Measurements from ENCODE around the gene SH3GLB2.
"Not testable (repeated sequence)": the region's sequence is repeated elsewhere in the genome, so short reads cannot be mapped to it uniquely, and the experiment has no call there.

Gene SH3GLB2

DNA sequence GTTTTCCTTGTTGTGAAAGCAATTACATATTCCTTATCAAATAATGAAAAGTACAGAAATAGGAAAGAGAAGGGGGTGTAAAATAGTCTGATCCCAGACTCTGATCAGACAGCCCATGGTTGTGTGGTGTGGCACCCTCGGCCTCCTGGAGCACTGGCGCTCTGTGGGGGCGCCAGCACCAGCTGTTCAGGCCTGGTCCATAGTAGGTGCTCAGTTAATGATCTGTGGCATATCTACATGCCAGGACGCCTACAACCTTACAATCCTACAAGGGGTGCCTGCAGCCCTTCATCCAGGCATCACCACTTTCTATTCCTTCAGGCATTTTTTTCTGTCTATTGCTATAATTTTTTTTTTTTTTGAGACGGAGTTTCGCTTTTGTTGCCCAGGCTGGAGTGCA, 24.9 kb upstream of the SH3GLB2 start:
- no peak for DNase-seq

DNA sequence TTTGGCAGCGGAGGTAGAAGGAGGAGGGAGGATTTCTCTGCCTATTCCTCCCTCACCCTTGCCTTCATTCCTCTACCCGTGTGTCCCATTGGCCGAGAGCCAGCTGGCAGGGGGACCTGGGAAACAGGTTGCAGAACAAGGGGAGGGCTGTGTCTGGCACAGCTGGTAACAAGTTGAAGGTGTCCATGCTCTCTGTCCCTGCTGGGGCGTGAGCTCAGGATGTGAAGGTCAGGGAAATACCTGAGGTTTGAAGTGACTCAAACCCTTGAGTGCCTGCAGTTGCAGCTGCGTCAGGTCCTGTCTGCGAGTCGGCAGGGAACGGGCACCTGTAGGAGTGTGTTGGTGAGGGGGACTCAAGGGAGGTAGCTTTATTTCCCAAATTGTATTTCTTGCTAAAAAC, 24.5 kb upstream of the SH3GLB2 start:
- DNase-seq = no peak

DNA sequence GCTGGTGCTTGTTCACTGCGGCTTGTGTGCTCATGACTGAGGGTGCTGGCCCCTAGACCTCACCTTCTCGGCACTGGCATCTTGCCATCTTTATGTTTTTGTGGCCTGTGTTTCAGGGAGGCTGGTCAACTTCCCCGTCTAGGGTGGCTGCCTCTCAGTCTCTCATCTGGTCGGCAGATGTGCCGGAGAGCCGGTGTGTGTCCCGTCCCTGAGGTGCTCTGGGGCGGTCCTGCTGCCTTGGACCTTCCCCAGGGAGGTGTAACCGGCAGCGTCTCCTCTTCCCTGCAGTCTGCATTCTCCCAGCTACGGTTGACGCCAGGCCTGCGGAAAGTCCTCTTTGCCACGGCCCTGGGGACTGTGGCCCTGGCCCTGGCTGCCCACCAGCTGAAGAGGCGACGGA, 13.9 kb upstream of the SH3GLB2 start:
- no peak for DNase-seq

DNA sequence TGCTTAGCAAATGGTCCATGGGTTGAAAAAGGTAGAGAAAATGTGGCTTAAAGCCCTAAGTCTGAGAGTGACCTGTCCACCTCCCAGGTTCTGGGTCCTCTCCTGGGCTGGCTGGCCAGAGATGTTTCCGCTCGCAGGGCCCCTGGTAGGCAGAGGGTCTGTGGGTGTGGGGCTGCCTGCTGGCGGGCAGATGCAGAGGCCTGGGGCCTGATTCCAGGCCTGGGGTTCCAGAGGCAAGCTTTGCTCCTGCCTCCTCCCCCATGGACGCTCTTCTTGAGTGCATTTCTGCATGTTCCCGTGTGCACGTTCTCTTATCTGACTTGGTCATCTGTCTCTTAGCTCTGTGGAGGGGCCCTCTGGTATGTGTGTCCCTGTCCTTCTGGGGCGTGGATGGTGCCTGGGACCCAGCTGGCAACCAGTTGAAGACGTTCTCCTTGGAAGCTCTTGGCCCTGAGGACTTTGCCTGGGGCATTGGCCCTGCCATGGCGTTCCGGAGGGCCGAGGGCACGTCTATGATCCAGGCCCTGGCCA, 12.0 kb upstream of the SH3GLB2 start:
- no peak for DNase-seq

- no peak for DNase-seq
These were observed 10.2 kb upstream of the SH3GLB2 start for GRCh38 chr9:129038109-129038852.

GRCh38 chr9:129037767-129038098, 9.6 kb upstream of the SH3GLB2 start:
- DNase-seq = no peak

DNA sequence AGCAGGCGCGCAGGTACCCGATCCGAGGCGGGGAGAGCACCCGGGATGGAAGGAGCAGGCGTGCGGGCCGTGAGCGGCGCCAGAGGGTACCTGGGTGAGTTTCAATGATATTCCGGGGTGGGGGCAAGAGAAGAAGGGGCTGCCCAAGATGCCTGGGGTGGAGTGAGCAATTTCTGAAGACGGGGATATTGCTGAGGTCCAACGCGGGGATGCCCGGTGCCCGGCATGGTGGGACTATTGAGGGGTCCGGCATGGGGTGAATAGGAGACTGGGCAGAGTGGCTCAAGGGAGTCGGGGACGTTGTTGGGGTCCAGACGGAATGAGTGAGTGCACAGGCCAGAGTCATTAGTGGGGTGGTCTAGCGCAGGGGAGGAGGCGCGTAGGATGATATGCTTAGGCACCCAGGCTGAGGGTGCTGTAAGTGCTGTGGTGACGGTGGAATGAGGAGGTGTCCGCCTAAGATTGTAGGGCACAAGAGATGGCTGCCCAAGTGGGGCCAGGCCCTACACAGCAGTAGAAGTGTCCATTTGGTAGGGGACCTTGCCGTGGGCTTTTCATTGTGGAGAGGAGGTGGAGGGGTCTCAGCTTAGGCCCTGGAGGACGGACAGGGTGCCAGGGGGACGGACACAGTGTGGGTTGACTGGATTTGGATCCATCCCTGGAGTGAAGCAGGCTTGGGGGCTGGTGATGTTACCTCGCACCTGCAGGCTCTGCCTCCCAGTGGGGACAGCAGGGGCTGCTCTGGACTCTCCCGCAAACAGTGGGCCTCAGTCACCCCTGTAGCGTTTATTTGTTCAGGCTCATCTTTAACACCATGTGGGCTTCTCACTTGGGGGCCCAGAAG, 9.0 kb upstream of the SH3GLB2 start:
- DNase-seq = no peak

DNA sequence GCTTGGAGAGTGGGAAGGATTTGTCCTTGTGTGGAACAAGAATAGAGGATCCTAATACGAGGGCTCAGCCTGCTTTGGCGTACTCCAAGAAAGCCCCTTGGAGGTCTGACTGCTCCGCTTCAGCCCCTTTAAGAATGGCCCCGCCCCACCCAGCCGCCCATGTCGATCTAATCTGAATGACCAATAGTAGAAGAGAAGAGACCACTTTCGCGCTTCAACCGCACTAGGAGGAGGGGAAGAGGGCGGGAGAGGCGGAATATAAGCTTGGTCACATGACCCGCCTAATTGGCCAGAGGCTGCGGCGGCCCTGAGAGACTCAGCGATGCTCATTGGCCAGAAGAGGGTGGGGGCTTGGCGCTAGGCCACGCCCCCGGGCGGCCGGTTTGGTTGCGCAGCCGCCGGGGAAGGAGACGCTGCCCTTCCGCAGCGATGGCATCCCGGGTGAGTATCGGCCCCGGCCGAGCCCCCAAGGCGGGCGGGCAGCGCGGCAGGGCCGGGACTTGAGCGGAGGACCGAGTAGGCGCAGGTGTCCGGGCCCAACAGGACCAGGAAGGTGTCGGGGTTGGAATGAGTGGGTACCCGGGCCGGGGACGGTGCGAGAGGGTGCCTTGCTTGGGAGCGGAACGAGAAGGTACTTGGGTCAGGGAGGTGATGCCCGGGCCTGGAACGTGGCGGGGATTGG, 8.3 kb upstream of the SH3GLB2 start, which contains the start of gene MIGA2:
TSS of gene MIGA2 (plus strand) at position 386 of the 682 bp plus-strand sequence. CDS start 3,969 bp downstream, outside the sequence.
- DNase-seq = peak; percentile 97 to 99

DNA sequence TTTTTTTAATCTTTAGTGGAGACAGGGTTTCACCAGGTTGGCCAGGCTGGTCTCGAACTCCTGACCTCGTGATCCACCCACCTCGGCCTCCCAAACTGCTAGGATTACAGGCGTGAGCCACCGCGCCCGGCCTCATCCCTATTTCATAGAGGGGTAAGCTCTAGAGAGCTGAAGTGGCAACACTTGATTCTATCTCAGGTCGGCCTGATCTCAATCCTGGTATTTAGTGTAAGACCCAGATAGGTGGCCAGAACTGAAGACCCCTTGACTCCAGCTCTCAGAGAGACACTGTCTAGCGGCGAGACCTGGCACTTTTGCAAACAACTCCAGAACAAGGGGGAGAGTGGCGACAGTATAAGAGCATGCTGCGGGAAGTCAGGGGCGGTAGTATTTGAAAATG, 7.7 kb upstream of the SH3GLB2 start:
- DNase-seq = not testable (repeated sequence)

GRCh38 chr9:129033216-129033615, 5.1 kb upstream of the SH3GLB2 start:
- no peak for DNase-seq

- DNase-seq = no peak
These were observed 4.5 kb upstream of the SH3GLB2 start for GRCh38 chr9:129032541-129033159.

DNA sequence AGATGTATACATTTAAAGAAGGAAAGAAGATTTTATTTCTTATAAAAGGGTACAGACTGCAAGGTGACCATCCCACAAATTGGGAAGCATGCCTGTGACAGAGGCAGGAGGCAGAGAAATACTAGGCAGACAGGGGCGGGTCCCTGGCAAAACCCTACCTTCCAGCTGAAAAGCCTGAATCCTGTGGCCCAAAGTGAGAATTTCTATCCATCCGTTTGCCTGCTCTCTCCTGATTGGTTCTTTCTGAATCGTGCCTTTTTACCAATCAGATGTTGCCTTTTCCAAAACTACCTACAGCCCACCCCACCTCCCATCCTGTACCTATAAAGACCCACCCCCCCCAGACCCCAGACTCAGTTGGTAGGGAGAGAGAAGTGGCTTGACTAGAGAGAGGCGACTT, 3.4 kb upstream of the SH3GLB2 start:
- DNase-seq = no peak

DNA sequence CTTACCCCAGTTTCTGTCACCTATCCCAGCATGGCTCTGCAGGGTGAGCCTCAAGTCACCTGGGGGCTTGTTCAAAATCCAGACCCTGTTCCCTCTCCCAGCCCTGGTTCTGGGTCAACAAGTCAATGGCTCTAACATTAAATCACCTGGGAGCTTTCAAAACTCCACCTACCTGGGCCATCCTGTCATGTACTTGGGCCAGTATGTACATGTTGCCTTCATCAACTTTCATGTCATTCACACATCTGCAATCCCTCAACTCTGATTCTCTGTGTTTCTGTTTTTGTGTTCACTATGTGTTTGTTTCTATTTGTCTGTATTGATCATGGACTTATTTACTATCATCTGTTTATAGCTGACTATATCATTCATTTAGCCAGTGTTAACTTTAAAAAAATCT, 2.1 kb upstream of the SH3GLB2 start:
- DNase-seq = no peak

GRCh38 chr9:129027685-129028191, 393 bp downstream of the SH3GLB2 start:
- peak; percentile 62 to 73 for DNase-seq

GRCh38 chr9:129027224-129027684, 877 bp downstream of the SH3GLB2 start:
- DNase-seq = no peak

- DNase-seq = no peak
These were observed 1.5 kb downstream of the SH3GLB2 start for GRCh38 chr9:129026442-129027223.

DNA sequence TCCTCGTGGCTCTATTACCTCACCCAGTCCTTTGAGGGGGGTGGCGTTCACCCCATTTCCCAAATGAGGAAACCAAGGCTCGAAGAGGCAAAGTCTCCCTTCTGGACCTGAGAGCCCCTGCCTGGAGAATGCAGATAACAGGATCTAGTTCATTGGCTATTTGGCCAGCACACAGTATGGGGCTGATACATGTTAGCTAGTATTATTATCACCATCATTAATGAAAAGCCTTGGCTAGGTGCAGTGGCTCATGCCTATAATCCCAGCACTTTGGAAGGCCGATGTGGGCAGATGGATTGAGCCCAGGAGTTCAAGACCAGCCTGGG, 4.3 kb downstream of the SH3GLB2 start:
- DNase-seq = no peak

GRCh38 chr9:129023036-129023907, 4.9 kb downstream of the SH3GLB2 start:
- no peak for DNase-seq

DNA sequence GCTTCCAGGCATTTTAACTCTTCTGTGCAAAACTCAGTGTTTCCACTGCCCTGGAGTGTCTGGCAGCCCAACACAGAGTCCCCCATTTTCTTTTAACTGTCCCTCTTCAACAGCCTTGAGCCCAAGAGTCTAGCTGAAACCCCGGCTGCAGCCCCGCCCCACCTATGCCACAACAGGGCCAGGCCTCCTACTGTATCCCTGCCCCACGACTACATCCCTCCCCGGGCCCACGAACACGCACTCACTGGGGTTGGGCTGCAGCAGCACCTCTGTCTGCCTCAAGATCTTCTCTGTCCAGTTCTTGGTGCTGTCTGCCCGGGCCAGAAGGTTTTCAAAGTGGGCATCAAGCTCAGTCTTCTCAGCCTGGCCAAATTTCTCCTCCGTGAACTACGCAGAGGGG, 6.1 kb downstream of the SH3GLB2 start:
- no peak for DNase-seq

- DNase-seq = no peak
These were observed 7.0 kb downstream of the SH3GLB2 start for GRCh38 chr9:129021091-129021490.

GRCh38 chr9:129014608-129015007, 13.5 kb downstream of the SH3GLB2 start:
- no peak for DNase-seq

Data from NCI-H1930 (cell line).